Astrocyte of the spinal cord (primary cell): ENCODE data around the gene TM9SF3.

Source experiments
- DNase-seq: peaks from one replicate; pipeline ENCODE4 v3.0.0; 2011; ENCODE audit warnings: low read depth, low spot score
- H3K4me3 ChIP-seq: 2 replicates; pipeline ENCODE4 v1.5.1; 2011; ENCODE audit warnings: low read depth, mild to moderate bottlenecking, low read length, moderate library complexity
- CTCF ChIP-seq: IDR thresholded peaks from 2 replicates; pipeline ENCODE4 v1.5.1; 2012; ENCODE audit warnings: low read depth, mild to moderate bottlenecking, low read length, inconsistent platforms
- in situ Hi-C: cut with HindIII; loops from 2 replicates; pipeline ENCODE4 v1.10.0; 2017; ENCODE audit warnings: low sequenced_read_pairs

TM9SF3 gene

GRCh38 chr10:96507044-96507443, 79.8 kb downstream of the TM9SF3 start:
- in situ Hi-C loops = no loop called here
- TF ChIP-seq CTCF = no peak
- no peak for DNase-seq
- no peak overlapping the region for H3K4me3 ChIP-seq

GRCh38 chr10:96505150-96506136, 81.4 kb downstream of the TM9SF3 start:
- H3K4me3 ChIP-seq = no peak overlapping the region
- TF ChIP-seq CTCF = no peak
- no peak for DNase-seq

GRCh38 chr10:96502561-96503282, 84.1 kb downstream of the TM9SF3 start:
- in situ Hi-C loops = no loop called here
- DNase-seq = peak; percentile 28
- no peak overlapping the region for H3K4me3 ChIP-seq
- no peak for TF ChIP-seq CTCF

More at GRCh38 chr10:96505150-96506136, 81.4 kb downstream of the TM9SF3 start:
- in situ Hi-C loops = no loop called here

- peak; percentile 24 for DNase-seq
- in situ Hi-C loops = no loop called here
- TF ChIP-seq CTCF = no peak
- no peak overlapping the region for H3K4me3 ChIP-seq
Measured at GRCh38 chr10:96501985-96502384, 84.8 kb downstream of the TM9SF3 start.

GRCh38 chr10:96500519-96500918, 86.3 kb downstream of the TM9SF3 start:
- TF ChIP-seq CTCF = no peak
- DNase-seq = no peak
- H3K4me3 ChIP-seq = no peak overlapping the region
- in situ Hi-C loops = no loop called here

- H3K4me3 ChIP-seq = no peak overlapping the region
- in situ Hi-C loops = no loop called here
- no peak for TF ChIP-seq CTCF
- DNase-seq = no peak
Measured at GRCh38 chr10:96500050-96500449, 86.8 kb downstream of the TM9SF3 start.
